CD4-positive, alpha-beta T cell treated with Interleukin-4 for 4 hours (primary cell): ENCODE data around the gene STEAP2.
"Not testable (repeated sequence)": the region's sequence is repeated elsewhere in the genome, so short reads cannot be mapped to it uniquely, and the experiment has no call there.

Experiments
- DNase-seq: peaks from one replicate; pipeline ENCODE4 v3.0.0-alpha.2; 2020

Gene STEAP2

DNA sequence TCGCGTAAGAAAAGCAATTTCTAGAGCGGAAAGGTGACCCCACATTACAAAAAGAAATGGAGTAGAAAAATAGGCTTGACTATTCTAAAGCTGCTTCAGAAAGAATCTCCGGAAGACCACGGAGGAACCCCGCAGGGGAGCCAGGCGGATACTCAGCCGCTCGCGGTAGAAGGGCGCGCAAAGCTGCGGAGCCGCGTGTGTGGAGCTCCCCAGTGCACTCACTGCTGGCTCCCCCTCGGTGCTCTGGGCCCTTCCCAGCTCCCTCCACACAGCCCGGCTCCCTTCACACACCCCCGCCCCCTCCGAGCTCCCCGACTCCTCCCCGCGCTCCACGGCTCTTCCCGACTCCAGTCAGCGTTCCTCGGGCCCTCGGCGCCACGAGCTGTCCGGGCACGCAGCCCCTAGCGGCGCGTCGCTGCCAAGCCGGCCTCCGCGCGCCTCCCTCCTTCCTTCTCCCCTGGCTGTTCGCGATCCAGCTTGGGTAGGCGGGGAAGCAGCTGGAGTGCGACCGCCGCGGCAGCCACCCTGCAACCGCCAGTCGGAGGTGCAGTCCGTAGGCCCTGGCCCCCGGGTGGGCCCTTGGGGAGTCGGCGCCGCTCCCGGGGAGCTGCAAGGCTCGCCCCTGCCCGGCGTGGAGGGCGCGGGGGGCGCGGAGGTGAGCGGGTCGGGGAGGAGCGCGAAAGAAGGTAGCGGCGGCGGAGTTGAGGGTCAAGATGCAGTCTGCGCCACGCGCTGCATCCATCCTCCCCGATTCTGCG, at the start of gene STEAP2:
STEAP2 (plus strand) TSS at position 350 of the 758 bp plus-strand sequence. CDS start 13,343 bp downstream, outside the sequence.
- DNase-seq = no peak

DNA sequence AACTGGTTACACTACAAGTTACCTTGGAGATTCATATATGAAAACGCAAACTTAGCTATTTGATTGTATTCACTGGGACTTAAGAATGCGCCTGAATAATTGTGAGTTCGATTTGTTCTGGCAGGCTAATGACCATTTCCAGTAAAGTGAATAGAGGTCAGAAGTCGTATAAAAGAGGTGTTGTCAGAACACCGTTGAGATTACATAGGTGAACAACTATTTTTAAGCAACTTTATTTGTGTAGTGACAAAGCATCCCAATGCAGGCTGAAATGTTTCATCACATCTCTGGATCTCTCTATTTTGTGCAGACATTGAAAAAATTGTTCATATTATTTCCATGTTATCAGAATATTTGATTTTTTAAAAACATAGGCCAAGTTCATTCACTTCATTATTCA, 48.0 kb upstream of the STEAP2 start:
- DNase-seq = no peak

- no peak for DNase-seq
Measured at GRCh38 chr7:90165724-90166123, 45.8 kb upstream of the STEAP2 start.

GRCh38 chr7:90166153-90166552, 45.4 kb upstream of the STEAP2 start:
- no peak for DNase-seq

GRCh38 chr7:90167361-90167760, 44.2 kb upstream of the STEAP2 start:
- DNase-seq = no peak

- no peak for DNase-seq
Measured at GRCh38 chr7:90169891-90170290, 41.6 kb upstream of the STEAP2 start.

DNA sequence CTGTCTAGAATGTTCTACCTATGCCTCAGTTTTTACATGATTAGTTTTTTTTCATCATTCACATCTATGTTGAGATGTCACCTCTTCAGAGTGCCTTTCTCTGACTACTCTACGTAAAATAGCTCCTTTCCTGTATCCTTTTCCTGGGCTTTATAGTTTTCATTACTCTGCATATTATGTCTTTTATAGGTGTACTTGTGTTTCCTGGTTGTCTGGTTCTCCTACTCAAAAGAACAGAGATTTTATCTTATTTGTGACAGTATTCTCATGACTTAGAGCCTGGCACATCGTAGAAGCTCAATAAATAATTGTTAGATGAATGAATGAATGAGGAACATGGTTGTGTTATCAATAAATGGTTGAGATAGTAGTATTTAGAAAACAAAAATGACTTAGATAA, 39.4 kb upstream of the STEAP2 start:
- no peak for DNase-seq

GRCh38 chr7:90172624-90173023, 38.9 kb upstream of the STEAP2 start:
- no peak for DNase-seq

DNA sequence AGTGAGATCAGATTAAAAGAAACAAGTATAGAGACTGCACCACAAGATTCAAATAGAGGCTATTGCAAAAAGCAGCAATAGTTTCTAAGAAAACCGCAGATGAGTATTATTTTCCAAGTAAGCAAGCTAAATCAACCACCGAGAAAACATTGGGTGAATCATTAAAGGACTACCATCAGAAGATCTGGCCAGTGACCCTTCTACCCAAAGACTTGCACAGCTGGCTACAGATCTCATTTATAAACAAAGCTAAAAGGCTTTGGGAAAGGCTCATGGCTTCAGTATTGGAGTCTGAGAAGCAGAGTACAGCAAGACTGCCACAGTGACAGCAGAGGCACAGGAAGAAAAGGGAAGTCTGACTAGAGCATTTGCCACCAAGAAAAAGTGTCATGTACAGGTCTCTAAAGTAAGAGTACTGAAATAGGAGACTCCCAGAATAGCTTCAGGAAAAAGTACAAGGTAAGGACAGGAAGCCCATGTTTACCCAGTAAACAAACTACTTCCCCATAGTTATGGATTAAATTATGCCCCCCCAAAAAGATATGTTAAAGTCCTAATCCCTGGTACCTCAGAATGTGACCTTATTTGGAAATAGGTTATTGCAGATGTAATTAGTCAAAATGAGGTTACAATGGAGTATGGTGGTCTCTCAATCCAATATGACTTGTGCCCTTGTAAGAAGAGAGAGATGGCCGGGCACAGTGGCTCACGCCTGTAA, 38.3 kb upstream of the STEAP2 start:
- no peak for DNase-seq

- DNase-seq = no peak
Measured at GRCh38 chr7:90175667-90176066, 35.9 kb upstream of the STEAP2 start.

GRCh38 chr7:90176195-90176594, 35.3 kb upstream of the STEAP2 start:
- DNase-seq = no peak

- no peak for DNase-seq
Measured at GRCh38 chr7:90178166-90178565, 33.4 kb upstream of the STEAP2 start.

DNA sequence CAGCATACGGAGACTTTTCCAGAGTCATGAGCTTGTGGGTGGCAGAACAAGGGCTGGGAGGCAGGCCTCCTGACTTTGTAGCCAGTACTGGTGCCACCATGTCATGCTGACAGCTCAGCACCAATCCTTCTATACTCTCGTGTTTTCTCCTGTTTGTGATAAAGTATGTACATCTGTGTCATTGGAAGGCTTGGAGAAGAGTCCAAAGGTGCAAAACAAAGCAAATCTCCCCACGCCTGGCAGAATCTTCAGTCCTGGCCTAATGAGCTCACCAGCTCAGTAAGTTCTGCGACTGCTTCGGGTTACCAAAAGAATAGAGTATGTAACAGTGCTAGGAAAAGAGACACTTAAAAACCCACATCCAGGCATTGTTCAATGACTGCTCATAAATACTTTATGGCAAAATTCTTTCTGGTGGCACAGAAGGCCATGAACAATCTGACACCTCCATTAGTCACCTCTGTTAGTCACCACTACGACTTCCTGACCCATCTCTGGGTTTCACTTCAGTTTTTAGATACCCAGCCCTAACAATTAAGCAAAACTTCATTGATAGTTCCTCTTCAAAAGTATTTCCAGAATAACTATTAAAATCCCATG, 32.8 kb upstream of the STEAP2 start:
- peak; percentile 16 for DNase-seq

GRCh38 chr7:90180011-90180585, 31.4 kb upstream of the STEAP2 start:
- no peak for DNase-seq

DNA sequence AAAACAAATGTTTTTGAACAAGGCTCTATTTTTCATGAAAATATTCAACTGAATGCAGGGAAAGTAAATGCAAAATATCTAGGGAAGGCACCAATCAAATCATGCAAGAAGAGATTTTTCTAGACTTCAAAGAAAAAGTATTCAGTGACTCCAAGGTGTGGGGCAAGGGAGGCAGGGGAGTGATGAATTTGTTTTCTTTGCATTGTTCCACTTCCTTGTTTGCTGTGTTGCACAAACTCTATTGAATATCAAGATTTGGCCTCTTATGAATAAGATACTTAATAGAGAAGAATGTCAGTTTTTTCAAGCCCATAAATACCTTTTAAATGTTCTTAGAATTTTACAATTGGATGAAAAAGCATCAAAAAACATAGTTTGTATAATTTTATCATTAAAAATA, 30.9 kb upstream of the STEAP2 start:
- no peak for DNase-seq

DNA sequence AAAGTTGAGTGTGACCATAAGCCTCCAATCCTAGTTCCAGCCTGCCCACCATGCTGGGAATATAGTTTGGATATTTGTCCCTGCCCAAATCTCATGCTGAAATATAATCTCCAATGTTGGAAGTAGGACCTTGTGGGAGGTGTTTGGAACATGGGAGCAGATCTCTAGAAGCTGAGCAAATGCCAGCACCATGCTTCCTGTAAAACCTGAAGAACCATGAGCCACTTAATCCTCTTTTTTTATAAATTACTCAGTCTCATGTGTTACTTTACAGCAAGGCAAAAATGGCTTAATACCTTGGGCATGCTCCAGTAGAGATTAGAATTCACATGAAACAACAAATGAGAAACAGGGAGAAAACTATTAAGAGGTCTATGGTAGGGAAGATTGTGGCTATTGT, 30.1 kb upstream of the STEAP2 start:
- DNase-seq = no peak

- not testable (repeated sequence) for DNase-seq
Measured at GRCh38 chr7:90186290-90186689, 25.2 kb upstream of the STEAP2 start.

DNA sequence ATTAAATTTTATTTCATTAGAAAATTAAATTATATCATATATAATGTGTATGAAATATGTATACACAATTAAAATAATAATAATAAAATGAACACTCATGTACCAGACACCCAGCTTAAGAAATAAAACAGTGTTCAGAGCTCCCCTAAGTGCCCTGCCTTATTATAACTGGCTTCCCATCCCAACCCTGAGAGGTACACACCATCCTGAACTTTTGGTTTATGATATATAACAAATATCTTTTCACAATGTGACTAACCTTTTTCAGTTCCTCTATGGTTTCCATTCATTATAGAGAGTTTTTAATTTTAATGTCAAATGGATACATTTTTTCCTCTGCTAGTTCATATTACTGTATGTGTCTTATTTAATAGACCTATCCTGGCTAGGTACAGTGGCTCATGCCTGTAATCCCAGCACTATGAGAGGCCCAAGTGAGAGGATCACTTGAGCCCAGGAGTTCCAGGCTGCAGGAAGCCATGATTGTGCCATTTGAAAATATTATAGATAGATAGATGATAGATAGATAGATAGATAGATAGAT, 24.0 kb upstream of the STEAP2 start:
- DNase-seq = no peak

- DNase-seq = no peak
Measured at GRCh38 chr7:90188281-90188680, 23.3 kb upstream of the STEAP2 start.

GRCh38 chr7:90190995-90191394, 20.5 kb upstream of the STEAP2 start:
- no peak for DNase-seq

- DNase-seq = no peak
Measured at GRCh38 chr7:90191648-90192047, 19.9 kb upstream of the STEAP2 start.

- DNase-seq = no peak
Measured at GRCh38 chr7:90192876-90193750, 18.4 kb upstream of the STEAP2 start.
